ENCODE results near the gene ADH1C.

DNA sequence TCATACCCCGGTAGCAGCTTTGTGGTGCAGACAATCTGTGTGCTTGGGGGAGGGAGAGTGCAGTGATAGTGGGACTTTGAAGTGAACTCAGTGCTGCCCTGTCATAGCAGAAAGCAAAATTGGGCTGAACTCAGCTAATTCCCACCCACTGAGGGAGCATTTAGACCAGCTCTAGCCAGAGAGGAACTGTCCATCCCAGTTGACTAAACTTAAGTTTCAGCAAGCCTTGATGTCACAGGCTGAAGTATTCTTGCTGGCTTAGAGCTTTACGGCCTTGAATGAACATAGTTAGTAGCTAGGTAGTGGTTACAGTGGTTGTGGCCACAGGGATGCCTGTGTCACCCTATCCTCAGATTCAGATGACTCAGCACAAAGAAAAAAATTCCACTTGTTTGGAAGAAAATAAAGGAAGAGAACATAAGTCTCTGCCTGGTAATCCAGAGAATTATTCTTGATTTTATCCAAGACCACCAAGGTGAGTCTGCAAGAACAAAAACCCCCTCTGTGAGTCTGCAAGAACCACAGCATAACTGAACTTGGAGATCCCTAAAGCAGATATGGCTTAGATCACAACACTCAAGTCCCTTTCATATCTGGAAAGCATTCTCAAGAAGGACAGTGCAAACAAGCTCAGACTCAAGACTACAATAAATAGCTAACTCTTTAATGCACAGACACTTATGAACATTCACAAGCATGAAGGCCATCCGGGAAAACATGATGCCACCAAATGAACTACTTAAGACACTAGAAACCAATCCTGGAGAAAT, 43.2 kb upstream of the ADH1C start:
- TF ChIP-seq CTCF (IDR thresholded peaks at IDR 0.05): no peak
- no peak for TF ChIP-seq POLR2A (IDR thresholded peaks at IDR 0.05)
